Stimulated activated CD8-positive, alpha-beta memory T cell treated with anti-CD3 and anti-CD28 coated beads, Interleukin-4, amount 100 ng/mL, for 4 hours (primary cell): ENCODE data around the gene ZNF580.

ENCODE experiments used
- DNase-seq, 2 donors: peaks; one replicate each; pipeline ENCODE4 v3.0.0-alpha.2; 2020; ENCODE audit warnings: low read depth in 2 of 2, low spot score in 1 of 2

Gene ZNF580

GRCh38 chr19:55658846-55659459, 18.2 kb downstream of the ZNF580 start:
- DNase-seq = no peak

DNA sequence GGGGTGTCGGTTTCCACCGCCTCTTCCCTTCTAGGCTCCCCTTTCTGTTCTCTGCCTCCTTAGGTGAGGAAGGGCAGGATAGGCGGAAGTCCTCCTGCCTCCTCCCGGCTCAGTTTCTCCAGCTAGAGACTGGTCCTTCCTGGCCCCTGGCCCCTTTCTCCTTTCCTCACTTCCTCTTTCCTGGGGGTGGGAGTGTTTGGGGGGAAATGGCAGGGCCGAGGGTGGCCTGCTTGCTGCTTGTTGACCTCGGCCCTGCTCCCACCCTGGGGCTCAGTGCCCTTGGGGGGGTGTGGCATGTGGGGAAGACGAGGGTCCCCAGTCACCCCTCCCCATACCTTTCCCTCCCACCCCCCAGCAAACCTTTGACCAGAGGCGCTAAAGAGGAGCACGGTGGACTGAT, 19.0 kb downstream of the ZNF580 start:
- DNase-seq = no peak

GRCh38 chr19:55660404-55660803, 19.6 kb downstream of the ZNF580 start:
- no peak for DNase-seq

DNA sequence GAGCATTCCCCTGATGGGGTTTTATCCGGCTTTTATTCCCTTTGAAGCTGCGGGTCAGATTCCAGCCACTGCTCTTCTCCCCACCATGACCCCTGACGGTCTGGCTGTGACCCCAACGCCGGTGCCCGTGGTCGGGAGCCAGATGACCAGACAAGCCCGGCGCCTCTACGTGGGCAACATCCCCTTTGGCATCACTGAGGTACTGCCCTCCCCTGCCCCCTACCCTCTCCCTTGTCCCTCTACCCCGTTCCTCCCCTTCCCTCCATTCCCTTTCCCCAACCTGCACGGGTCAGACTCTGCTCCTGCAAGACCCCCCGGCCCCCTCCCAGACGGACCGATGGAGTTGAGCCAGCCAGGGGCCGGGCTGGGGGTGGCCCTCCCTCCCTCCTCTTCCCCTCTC, 20.2 kb downstream of the ZNF580 start:
- no peak for DNase-seq

DNA sequence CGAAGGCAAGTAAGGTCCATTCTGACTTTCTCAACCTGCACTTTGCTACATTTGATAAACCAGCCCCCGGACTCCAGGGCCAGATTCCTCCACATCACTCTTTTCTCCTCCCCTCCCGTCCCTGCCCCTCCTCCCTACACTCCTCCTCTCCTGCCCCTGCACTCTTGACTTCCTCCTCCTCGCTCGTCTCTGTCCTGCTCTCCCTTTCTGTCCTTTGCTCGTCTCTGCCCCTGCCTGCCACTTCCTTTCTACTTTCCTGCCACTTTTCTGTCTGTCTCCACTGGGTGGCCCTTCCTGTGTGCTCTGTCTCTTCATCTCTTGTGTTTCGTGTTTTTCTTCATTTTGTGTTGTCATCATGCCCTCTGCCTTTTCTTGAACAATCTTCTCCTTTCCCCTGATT, 21.0 kb downstream of the ZNF580 start:
- DNase-seq = no peak

GRCh38 chr19:55663846-55664536, 23.2 kb downstream of the ZNF580 start:
- no peak for DNase-seq

- no peak for DNase-seq
Observed at GRCh38 chr19:55666343-55667005, 25.7 kb downstream of the ZNF580 start.

GRCh38 chr19:55667006-55667381, 26.2 kb downstream of the ZNF580 start:
- DNase-seq = no peak

DNA sequence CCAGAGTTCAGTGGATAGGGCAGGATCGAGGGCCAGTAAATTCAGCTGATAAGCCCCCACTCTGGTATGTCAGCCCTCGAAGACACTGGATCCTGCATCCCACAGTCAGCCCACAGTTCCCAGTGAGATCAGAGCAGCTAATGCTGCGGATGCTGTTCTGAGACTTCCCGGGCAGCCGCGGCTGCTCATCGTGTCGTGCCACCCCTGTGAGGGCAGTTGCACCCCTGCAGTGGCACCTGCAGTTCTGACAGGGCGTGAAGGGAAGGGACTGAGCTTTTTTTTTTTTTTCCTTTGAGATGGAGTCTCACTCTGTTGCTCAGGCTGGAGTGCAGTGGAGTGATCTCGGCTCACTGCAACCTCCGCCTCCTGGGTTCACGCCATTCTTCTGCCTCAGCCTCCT, 26.7 kb downstream of the ZNF580 start:
- no peak for DNase-seq

- DNase-seq = no peak
Observed at GRCh38 chr19:55667958-55668357, 27.2 kb downstream of the ZNF580 start.

DNA sequence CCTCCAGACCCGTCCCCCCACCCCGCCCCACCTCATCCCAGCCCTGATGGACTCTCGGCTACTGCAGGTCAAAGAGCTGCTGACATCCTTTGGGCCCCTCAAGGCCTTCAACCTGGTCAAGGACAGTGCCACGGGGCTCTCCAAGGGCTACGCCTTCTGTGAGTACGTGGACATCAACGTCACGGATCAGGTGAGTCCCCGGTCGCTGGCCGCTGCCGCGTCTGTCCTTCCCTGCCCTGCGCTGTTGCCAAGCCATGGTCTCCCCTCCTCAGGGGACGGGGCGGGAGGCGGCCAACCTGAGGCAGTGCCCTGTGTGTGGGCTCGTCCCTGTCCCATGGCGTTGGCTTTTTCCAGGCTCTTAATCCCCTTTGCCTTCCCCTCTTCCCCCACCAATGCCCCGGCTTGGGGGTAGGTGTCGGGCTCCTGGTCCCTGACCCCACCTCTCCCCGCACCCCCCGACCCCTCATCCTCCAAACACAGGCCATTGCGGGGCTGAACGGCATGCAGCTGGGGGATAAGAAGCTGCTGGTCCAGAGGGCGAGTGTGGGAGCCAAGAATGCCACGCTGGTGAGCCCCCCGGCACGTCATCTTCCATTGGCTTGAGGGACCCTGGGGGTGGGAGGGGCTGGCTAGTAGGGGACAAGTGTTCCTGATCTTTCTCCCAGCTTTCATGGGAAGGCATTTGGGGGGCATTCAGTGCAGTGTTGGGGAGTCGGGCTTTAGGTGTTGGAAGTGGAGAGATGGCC, 28.0 kb downstream of the ZNF580 start:
- DNase-seq = no peak

- no peak for DNase-seq
Observed at GRCh38 chr19:55669418-55670279, 28.8 kb downstream of the ZNF580 start.

GRCh38 chr19:55670280-55671053, 29.7 kb downstream of the ZNF580 start:
- DNase-seq = no peak

DNA sequence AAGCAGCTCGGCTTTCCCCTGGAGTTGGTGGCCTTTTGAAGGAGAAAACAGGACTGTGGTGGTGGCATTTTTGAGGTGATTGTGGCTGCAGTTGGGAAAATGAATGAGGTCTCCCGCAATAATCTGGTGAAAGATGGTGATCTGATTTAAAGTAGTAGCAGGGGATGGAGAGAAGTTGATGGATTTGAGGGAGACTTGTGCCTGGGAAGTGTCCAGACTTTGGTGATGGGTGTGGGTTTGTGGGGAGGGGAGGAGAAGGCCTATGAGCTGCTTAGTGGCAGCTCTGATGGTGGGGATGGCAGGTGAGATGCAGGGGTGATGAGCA, 30.2 kb downstream of the ZNF580 start:
- no peak for DNase-seq

- no peak for DNase-seq
Observed at GRCh38 chr19:55672418-55672817, 31.6 kb downstream of the ZNF580 start.

DNA sequence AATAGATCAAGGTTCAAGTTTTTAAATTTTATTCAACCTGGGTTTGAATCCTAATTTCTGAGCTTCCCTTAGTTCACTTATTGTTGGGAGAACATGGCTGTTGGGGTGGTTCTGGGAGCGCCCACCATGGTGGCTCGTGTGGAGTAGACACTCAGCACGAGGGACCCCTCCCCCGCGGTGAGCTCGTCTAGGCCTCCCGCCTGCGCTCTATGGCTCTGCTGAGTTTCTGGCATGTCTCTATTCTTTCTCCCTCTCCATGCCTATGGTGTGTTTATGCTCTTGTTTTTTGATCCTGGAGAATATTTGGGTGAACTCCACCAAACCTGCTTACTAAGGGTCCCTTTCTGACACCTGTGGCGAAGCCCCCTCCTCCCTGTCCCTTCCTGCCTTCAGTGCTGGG, 32.7 kb downstream of the ZNF580 start:
- DNase-seq = no peak

DNA sequence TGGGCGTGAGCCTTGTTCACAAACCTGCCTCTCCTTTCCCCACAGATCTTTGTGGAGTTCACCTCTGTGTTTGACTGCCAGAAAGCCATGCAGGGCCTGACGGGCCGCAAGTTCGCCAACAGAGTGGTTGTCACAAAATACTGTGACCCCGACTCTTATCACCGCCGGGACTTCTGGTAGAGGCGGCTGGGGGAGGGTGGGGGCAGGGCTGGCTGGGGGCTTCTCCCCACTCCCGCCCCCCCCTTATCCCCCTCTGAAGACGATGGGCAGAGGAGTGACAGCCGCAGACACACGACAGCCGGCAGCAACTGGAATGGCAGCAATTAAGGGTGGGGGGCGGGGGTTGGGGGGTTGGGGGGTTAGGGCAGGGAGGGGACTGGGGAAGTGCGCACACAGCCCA, 33.1 kb downstream of the ZNF580 start:
- DNase-seq = no peak

DNA sequence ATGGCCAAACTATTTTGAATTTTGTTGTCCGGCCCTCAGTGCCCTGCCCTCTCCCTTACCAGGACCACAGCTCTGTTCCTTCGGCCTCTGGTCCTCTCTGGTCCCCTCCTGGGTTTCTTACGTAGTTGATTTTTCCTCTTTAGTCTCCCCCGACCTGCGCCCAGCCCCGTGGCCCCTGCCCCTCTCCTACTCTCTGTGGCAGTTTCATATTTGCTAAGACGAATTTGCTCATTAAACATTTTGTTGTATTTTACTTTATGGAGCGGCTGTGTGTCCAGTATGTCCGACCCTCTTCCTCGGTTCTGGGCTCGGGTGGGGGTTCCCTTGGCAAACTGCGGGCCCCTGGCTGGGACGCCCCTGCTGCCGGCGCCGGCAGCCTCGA, 33.6 kb downstream of the ZNF580 start:
- no peak for DNase-seq

- peak; percentile 96 for DNase-seq
Observed at GRCh38 chr19:55674841-55675660, 34.2 kb downstream of the ZNF580 start, which contains the start of gene EPN1. TSS of gene EPN1 (plus strand) at chr19:55675226. CDS start at chr19:55678628, 3,402 bp downstream.
